Ureter (tissue), 1 donor: ENCODE measurements around the gene NUTM2E. TPM values are rescaled to one million over a fixed set of nuclear protein-coding genes. Genes with fewer than 3 reads are reported as not detected.
A peak's percentile ranks its signal among the peaks of the same experiment; 100 is the strongest.
"Not testable (repeated sequence)": the region's sequence is repeated elsewhere in the genome, so short reads cannot be mapped to it uniquely, and the experiment has no call there.

Source experiments
- DNase-seq: peaks from one replicate; pipeline ENCODE4 v3.0.0-alpha.2; 2020; ENCODE audit warnings: low spot score
- total RNA-seq: library from RNA; stranded (reverse); gene quantifications from one replicate; pipeline ENCODE4 v1.2.4, GENCODE V29; 2023
- donor health status: DM: yes; HTN: yes; CAD: no.

NUTM2E gene
- total RNA-seq, result 0.16 TPM

DNA sequence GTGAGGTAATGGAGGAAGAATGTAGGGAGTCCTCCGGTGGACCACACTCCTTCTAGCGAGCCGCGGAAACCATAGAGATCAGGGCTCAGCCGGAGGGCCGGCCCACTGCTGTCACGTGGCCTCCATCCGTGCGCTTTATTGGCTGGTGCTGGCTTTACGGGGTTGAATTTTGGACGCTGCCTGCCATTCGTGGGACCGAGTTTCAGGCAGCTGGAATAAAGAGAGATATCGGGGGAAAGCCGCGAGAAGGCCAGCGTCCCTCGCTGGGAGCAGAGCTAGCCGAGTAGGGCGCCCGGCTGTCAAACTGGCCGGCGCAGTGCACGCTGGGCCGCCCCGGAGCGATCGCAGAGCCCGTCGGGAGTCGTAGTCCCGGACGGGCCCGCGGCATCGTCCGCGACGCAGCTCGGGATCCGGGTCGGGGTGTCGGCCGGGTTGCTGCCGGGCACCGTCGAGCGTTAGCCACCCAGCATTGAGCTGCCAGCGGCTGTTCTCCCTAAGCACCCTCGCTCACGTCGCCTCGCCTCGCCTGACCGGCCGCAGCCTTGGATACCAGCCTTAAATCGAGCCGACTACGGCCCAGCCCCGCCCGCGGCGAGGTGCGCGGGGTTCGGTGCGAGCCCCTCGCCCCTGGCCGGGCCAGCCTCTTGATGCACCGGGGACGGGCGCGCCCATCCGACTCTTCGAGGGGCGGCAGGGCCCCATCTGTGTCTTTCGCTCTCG, at the start of gene NUTM2E:
Gene NUTM2E (plus strand): TSS at position 244 of the 720 bp plus-strand sequence. CDS start 15,002 bp downstream, outside the sequence.
- DNase-seq, result peak; percentile 83

- DNase-seq, result not testable (repeated sequence)
Measured at GRCh38 chr10:79777997-79778396, 48.5 kb upstream of the NUTM2E start.

DNA sequence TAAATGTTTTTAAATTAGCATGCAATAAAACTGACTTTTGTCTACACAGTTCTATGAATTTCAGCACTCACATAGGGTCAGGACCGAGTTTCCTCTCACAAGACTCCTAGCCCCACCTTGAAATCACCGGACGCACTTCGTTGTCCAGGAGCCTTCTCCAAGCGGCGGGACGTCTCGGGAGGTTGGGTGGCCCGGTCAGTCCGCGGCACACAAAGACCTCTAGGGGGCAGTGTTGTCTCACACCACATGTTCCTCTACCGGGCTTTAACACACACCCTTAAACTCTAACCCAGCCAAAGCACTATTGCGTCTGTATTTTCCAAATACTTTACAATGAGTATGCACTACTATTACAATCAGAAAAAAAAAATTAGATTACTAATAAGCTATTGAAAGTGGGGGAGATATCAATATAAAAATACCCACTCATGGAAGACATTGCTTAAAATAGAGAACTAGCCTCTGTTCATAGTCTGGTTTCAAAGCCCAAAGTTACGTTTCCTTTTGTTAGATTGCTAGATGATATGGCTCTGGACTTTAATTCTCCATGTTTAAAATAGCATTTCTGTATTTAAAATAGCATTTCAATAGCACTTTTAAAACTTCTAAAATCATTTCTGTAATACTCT, 47.1 kb upstream of the NUTM2E start:
- peak; percentile 65 for DNase-seq

DNA sequence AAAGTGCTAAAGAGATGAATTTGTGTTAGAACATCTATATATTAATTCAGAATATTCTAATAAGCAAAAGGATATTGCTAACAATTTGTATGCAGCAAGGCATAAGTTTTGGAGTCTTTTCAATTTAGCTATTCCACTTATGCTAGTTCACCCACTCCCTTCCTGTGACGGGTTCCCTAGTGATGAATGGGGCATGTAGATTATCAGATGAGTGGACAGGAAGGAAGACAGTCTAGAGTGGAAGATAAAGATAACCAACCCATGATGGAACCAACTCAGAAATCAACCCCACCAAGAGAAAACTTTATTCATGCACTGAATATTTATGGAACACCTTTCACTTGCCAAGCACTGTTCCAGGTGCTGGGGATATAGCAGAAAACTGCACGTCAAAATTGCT, 46.5 kb upstream of the NUTM2E start:
- DNase-seq, result not testable (repeated sequence)

DNA sequence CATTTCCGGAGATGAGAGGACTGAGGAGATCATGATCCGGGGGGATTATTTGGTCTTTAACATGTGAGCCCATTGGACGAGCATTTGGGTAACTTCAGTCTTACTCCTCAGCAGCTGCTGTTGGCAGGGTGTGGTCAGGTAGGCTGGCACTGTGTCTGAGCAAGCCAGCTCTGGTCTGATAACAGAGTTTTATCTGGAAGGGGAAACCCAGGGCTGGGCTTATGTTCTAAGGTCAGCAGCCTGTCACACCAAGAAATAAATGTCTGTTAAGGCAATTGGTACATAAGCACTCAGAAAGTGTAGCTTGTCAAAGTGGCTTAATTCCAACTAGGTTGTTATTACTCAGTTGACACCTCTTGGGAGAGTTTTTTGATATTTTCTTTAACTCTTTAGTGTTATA, 45.0 kb upstream of the NUTM2E start:
- DNase-seq, result not testable (repeated sequence)

DNA sequence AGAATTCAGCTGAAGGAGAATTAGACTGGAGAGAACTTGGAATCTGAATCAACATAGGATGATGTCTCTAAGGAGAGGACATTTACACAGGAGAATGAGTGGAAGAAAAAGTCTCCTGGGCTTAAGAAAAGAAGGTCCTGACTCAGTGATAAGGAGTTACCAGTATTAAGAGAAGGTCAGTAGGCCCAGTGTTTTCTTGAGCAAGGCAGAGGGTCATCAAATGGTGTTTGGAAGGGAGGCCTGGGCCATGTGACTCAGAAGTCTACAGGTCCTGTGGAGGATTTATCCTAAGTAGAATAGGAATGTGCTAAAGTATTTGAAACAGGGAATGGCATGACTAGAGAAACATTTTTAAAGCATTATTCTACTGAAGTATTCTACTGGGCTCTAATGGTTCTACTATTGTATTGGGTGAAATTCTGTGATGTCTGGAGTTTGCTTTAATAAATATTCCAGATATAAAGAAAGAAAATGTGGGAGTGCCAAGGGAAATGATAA, 39.0 kb upstream of the NUTM2E start:
- DNase-seq, result not testable (repeated sequence)

DNA sequence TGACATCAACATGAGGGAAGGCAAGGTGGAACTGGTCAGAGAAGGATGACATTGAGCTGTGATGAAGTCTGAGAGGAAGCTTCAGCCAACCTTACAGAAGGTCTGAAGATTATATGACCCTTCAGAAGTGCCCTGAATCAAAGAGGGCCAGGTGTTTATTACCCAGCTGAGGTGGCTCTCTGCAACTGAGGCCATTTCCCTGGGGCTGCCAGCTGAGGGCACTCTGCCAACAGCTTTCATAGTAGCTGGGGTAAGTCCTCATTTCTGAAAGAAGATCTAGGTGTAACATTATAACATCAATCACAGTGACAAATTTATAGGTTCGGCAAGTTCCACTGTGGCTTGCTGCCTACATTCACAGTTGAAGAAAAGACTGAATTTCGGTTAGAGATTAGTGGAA, 37.2 kb upstream of the NUTM2E start:
- DNase-seq, result not testable (repeated sequence)

DNA sequence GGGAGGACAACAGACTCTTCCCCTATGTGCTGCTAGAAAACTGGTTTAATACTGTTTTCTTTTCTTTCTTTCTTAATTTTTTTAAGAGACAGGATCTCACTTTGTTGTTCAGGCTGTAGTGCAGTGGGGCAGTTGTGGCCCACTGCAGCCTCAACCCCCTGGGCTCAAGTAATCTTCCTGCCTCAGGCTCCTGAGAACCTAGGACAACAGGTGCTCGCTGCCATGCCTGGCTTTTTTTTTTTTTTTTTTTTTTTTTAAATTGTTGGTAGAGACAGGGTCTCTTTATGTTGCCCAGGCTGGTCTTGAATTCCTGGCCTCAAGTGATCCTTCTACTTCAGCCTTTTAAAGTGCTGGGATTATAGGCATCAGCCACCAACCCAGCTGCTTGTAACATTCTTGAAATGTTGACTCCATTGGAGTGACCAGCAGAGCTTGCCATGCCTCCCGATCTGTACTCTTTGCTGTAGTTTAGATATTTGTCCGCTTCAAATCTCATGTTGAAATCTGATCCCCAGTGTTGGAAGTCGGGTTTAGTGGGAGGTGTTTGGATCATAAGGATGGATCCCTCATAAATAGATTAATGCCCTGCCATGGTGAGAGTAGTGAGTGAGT, 34.5 kb upstream of the NUTM2E start:
- not testable (repeated sequence) for DNase-seq

DNA sequence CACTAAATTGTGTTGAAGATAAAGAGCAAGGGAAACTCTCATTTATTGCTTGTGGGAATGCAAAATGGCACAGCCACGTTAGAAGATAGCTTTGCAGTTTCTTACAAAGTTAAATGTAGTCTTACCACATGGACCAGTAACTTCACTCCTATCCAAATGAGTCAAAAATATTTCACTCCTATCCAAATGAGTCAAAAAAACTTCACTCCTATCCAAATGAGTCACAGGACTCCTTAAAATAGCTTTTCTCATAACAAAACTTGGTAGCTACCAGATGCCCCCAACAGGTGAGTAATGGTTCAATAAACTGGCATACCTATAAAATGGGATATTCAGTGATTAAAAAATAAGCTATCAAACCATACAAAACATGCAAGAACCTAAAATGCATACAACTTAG, 27.2 kb upstream of the NUTM2E start:
- DNase-seq, result not testable (repeated sequence)

- not testable (repeated sequence) for DNase-seq
Measured at GRCh38 chr10:79805857-79806256, 20.7 kb upstream of the NUTM2E start.

DNA sequence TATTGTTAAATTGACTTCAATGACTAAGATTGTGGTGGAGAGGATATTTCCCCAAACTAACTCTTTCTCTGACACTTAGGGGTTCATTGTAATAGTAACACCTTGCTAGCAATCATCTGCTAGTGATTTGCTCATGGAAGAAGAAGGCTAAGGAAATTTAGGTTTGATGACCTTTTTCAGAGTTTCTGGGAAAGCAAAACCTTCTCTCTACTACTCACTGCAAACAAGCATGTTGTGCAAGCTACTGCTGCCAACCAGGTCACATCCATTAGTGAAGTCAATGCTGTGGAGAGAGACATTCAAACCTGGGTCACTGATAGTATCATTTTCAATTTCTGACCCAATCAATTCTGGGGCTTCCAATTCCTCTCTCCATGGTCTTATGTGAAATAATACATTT, 14.6 kb upstream of the NUTM2E start:
- DNase-seq, result not testable (repeated sequence)

DNA sequence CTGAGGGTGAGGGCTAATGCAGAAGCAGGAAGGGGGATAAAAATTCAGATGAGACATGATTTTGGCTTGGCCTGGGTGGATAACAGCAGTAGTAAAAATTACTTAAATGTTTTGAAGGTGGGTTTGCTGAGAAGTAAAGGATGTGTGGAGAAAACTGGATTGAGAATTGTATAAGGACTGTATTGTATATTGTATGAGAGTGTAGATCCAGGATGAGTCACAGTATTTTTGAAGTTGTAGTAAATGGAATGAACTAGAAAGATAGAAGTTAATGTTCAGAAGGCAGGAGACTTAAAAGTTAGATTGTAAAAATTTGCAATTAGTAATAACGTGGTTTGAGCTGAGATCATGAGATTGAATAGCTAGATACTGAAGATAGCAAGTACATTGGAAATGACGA, 10.2 kb upstream of the NUTM2E start:
- not testable (repeated sequence) for DNase-seq

DNA sequence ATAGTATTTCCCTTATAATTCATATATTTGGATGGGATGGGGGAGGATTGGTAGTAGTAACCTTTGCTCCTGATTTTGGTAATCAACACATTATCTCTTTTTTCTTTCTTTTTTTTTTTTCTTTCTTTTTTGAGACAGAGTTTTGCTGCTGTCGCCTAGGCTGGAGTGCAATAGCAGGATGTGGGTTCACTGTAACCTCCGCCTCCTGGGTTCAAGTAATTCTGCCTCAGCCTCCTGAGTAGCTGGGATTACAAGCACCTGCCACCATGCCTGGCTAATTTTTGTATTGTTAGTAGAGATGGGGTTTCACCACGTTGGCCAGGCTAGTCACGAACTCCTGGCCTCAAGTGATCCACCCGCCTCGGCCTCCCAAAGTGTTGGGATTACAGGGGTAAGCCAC, 3.2 kb upstream of the NUTM2E start:
- DNase-seq, result not testable (repeated sequence)

DNA sequence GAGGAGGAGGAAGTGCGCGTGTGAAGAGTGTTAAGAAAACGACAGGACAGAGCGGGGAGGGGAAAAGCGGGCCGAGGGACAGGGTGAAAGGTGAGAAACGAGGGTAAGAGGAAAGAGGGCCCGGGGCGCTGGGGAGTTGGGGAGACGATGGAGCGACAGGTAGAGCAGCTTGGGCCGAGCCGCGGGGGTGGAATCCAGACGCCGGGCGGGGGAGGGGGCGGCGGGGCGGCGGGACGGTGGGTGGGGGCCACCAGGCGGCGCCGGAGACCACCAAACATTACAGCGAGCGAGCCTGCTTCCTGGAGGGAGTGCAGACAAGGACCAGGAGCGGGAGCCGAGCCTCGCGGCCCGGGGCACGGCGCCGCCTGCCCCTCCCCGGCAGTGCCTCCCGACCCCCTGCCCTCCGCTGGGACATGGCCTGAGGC, 940 bp upstream of the NUTM2E start:
- not testable (repeated sequence) for DNase-seq

DNA sequence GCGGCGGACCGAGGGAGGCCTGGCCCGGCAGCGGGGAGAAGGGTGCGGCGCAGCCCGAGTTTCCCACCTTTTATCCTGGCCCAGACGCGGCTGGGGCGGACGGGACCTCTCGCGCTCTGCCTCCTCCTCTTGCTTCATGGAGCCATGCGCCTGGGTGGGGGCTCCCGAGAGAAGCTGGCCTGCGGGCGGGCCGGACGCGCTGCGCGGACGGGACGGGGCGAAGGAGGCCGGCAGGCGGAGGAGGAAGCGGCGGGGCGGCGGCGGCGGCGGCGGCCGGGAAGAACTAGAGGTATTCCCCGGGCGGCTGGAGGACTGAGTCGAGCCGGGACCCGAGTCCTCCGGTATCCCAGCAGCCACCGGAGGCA, 426 bp upstream of the NUTM2E start:
- DNase-seq, result not testable (repeated sequence)

GRCh38 chr10:79833833-79834232, 7.3 kb downstream of the NUTM2E start:
- not testable (repeated sequence) for DNase-seq

- DNase-seq, result not testable (repeated sequence)
Measured at GRCh38 chr10:79835891-79836290, 9.4 kb downstream of the NUTM2E start.

DNA sequence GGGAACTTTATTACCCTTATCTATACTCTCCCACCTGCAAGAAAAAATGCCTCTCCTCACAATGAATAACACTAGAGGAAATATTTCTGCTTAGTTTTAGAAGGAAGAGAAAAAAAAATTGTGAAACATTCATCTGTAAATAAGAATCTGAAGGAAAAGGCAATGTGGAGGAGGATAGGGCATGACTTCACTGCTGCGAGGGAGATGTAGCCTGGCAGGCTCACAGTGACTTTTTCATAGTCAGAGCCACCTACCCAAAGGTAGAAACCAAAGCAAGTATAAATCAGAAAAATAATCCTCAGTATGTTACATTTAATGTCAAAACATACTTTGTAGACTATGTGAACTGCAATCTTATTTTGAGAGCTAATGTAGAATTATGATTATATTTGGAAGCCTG, 10.4 kb downstream of the NUTM2E start:
- not testable (repeated sequence) for DNase-seq

- not testable (repeated sequence) for DNase-seq
Measured at GRCh38 chr10:79838441-79838840, 11.9 kb downstream of the NUTM2E start.

GRCh38 chr10:79853191-79853854, 26.8 kb downstream of the NUTM2E start:
- DNase-seq, result not testable (repeated sequence)

GRCh38 chr10:79862269-79862668, 35.7 kb downstream of the NUTM2E start:
- not testable (repeated sequence) for DNase-seq

DNA sequence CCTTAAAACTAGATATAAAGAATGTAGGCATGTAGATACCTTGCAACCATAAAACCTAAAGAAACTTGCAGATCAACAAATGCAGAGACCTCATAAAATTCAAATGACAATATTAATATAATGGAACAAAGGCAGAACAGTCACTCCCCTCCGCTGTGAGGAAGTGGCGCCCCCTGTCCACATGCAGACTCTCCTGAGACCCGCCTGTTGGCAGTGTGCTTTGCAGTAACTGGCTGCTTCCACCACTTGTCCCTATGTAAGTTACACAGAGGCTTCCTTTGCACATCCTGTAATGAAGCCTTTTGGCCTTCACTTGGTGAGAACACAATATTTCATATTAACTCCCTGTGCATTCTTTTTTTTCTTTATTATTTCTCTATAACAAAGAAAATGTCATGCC, 36.3 kb downstream of the NUTM2E start:
- DNase-seq, result not testable (repeated sequence)
